ENCODE measurements around the gene ZBTB49. TPM values are rescaled to one million over a fixed set of nuclear protein-coding genes. Genes with fewer than 3 reads are reported as not detected.
"Not testable (repeated sequence)": the region's sequence is repeated elsewhere in the genome, so short reads cannot be mapped to it uniquely, and the experiment has no call there.

The ZBTB49 gene
- total and polyA plus RNA-seq, 2 of the 13 experiments (the other 11 are each of a cell fraction or from before 2014, with no cell fraction given) = 3.3 to 4.3 TPM

DNA sequence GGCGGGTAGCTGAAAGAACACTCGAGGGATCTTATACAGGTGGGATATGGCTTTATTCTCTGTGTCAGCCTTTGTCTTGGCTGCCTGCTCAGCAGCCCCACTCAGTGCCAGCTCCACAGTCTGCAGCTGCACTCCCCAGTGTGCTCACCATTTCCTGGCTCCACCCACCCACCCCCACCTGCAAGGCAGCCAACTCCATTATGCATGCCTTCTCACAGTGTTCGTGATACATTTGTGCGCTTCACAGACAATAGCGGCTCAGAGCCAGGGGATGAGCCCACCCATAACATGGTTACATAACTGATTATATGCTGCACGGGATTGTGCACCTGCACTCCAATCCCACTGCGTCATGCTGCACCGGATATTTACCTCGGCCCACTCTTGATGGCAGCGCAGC, 33.3 kb upstream of the ZBTB49 start:
- FAIRE-seq (no peak), DNase-seq (ENCODE audit: low spot score) (no peak), ATAC-seq (no peak)
- no peaks in the 10 kb centered on the region for H3K27me3 ChIP-seq (ENCODE audit: control insufficient read depth in 1 of 2, insufficient read depth in 2 of 2, low read length in 2 of 2)
- in situ Hi-C loops (cut with HindIII; ENCODE audit: extremely low pct_ligation_motif_present, low pct_unique_long_range_greater_than_20kb) (loop anchor here (5.0 kb wide), 2 partner anchors 36 to 81 kb away; partner anchors contain the start of genes LYAR and ZBTB49), intact Hi-C loops (cut with micrococcal nuclease; ENCODE audit: unreplicated experiment) (no loop called here)
- no peaks in the 10 kb centered on the region for H3K36me3 ChIP-seq (replicated peaks in 1 of 2; ENCODE audit: control insufficient read depth in 1 of 2, insufficient read depth in 2 of 2, low read length in 2 of 2)
- no peak overlapping the region for H3K4me2 ChIP-seq (ENCODE audit: low read depth, low read length)
- peaks cover 67% of the 10 kb centered on the region for H3K4me1 ChIP-seq (ENCODE audit: insufficient read depth, low read length)
- no peak overlapping the region for H3K4me3 ChIP-seq (replicated peaks in 1 of 3; ENCODE audit: insufficient read depth in 1 of 3, low read depth in 2 of 3, low read length in 3 of 3)
- H2AFZ ChIP-seq (ENCODE audit: low read length) = no peak overlapping the region
- TF ChIP-seq ZNF234 (CRISPR knock-in tag; conservative IDR thresholded peaks at IDR 0.05) (no peak), HOXA3 (CRISPR knock-in tag; IDR thresholded peaks at IDR 0.05) (no peak), SP140L (CRISPR knock-in tag; IDR thresholded peaks at IDR 0.05; ENCODE audit: borderline replicate concordance) (no peak), GTF2F1 (IDR thresholded peaks at IDR 0.05; ENCODE audit: low read length) (no peak), NFAT5 (CRISPR knock-in tag; IDR thresholded peaks at IDR 0.05) (no peak)
- H4K20me1 ChIP-seq (ENCODE audit: insufficient read depth, low read length) = no peaks in the 10 kb centered on the region
- H3K9ac ChIP-seq (ENCODE audit: insufficient read depth, low read depth, low read length) = no peak overlapping the region
- no peaks in the 10 kb centered on the region for H3K9me3 ChIP-seq (ENCODE audit: low read length)
- no peaks in the 10 kb centered on the region for H3K79me2 ChIP-seq (ENCODE audit: insufficient read depth, low read length)
- H3K27ac ChIP-seq (ENCODE audit: extremely low read length, insufficient read depth, low read length) = no peak overlapping the region
- ChIA-PET CTCF (ENCODE audit: low intra/inter-chr PET ratio, low total read pairs) (no interaction called here), POLR2A (interaction anchor here (1.7 kb wide), 1 partner anchor 9 kb away, joined by 7 read pairs; the partner anchor contains the start of gene TMEM128)
- WGBS (ENCODE audit: low lambda C conversion rate) = 94% methylated on average over 10 of the region's 10 CpGs
- no TSS peak for BruUV-seq (replicated peaks)

- H3K4me3 ChIP-seq (replicated peaks in 1 of 3; ENCODE audit: insufficient read depth in 1 of 3, low read depth in 2 of 3, low read length in 3 of 3); H3K27me3 ChIP-seq (ENCODE audit: control insufficient read depth in 1 of 2, insufficient read depth in 2 of 2, low read length in 2 of 2); H3K9ac ChIP-seq (ENCODE audit: insufficient read depth, low read depth, low read length); ATAC-seq; H4K20me1 ChIP-seq (ENCODE audit: insufficient read depth, low read length); H2AFZ ChIP-seq (ENCODE audit: low read length); CTCF ChIA-PET (ENCODE audit: low intra/inter-chr PET ratio, low total read pairs); H3K36me3 ChIP-seq (replicated peaks in 1 of 2; ENCODE audit: control insufficient read depth in 1 of 2, insufficient read depth in 2 of 2, low read length in 2 of 2); H3K27ac ChIP-seq (ENCODE audit: extremely low read length, insufficient read depth, low read length); intact Hi-C loops (cut with micrococcal nuclease; ENCODE audit: unreplicated experiment); H3K9me3 ChIP-seq (ENCODE audit: low read length); DNase-seq (ENCODE audit: low spot score); FAIRE-seq; H3K4me2 ChIP-seq (ENCODE audit: low read depth, low read length); BruUV-seq (replicated peaks); POLR2A ChIA-PET; H3K79me2 ChIP-seq (ENCODE audit: insufficient read depth, low read length): not testable (repeated sequence)
- WGBS (ENCODE audit: low lambda C conversion rate) = 93% methylated on average over 3 of the region's 3 CpGs
- in situ Hi-C loops (cut with HindIII; ENCODE audit: extremely low pct_ligation_motif_present, low pct_unique_long_range_greater_than_20kb) = loop anchor here (5.0 kb wide), 2 partner anchors 35 to 80 kb away; partner anchors contain the start of genes LYAR and ZBTB49
- peaks cover 66% of the 10 kb centered on the region for H3K4me1 ChIP-seq (ENCODE audit: insufficient read depth, low read length)
Observed at GRCh38 chr4:4257705-4258104, 32.3 kb upstream of the ZBTB49 start.
